Loucy (cell line): Measurements from ENCODE around the gene RTL9.

Experiments used
- EZH2phosphoT487 ChIP-seq: fragments of 200-600 bp; IDR thresholded peaks from 2 replicates; pipeline ENCODE4 v1.6.1; 2018; ENCODE audit warnings: antibody characterized with exemption, mild to moderate bottlenecking, moderate library complexity, borderline replicate concordance
- TF ChIP-seq, protein P1 (sequence below): fragments of 200-600 bp; sonication (generic); conservative IDR thresholded peaks from 2 replicates; pipeline ENCODE4 v1.5.1; 2014; ENCODE audit warnings: mild to moderate bottlenecking, antibody characterized with exemption, low read length

DNA sequence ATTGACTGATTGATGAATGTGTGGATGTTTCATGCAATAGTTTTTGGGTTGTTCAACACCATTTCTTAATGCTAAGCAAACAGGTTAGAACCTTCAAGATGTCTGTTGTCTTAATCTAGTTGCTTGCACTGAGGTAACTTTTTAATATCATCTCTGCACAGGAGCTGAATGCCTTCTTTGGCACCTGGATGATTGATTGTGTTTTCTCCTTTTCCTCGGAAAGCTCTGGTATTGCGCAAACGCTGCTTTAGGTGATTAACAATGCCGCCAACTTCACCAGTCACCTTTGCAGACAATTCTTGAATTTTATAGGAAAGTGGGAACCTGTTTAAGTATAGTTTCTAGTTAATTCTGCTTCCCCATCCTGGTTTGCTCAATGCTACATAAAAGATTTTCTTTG, 48.2 kb downstream of the RTL9 start:
- TF ChIP-seq, protein P1, sequence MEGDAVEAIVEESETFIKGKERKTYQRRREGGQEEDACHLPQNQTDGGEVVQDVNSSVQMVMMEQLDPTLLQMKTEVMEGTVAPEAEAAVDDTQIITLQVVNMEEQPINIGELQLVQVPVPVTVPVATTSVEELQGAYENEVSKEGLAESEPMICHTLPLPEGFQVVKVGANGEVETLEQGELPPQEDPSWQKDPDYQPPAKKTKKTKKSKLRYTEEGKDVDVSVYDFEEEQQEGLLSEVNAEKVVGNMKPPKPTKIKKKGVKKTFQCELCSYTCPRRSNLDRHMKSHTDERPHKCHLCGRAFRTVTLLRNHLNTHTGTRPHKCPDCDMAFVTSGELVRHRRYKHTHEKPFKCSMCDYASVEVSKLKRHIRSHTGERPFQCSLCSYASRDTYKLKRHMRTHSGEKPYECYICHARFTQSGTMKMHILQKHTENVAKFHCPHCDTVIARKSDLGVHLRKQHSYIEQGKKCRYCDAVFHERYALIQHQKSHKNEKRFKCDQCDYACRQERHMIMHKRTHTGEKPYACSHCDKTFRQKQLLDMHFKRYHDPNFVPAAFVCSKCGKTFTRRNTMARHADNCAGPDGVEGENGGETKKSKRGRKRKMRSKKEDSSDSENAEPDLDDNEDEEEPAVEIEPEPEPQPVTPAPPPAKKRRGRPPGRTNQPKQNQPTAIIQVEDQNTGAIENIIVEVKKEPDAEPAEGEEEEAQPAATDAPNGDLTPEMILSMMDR: no peak
- no peak for TF ChIP-seq EZH2phosphoT487
